GM13977 (cell line): ENCODE data around the gene PTPRQ.

Experiments used
- DNase-seq: peaks from one replicate; pipeline ENCODE4 v3.0.0; 2012; ENCODE audit warnings: low spot score
- CTCF ChIP-seq: IDR thresholded peaks from 2 replicates; pipeline ENCODE4 v1.5.1; 2012; ENCODE audit warnings: mild to moderate bottlenecking, control low read depth; ENCODE audit not compliant: insufficient read depth; ENCODE audit errors: extremely low read depth, missing control alignments
- in situ Hi-C: fragments of 300-500 bp; cut with MboI; formaldehyde crosslinking; loops from one replicate; pipeline ENCODE4 v1.12.0; 2022; ENCODE audit warnings: low sequenced_read_pairs, low pct_unique_long_range_greater_than_20kb, mixed read lengths, inconsistent platforms; ENCODE audit not compliant: unreplicated experiment

PTPRQ gene

GRCh38 chr12:80707830-80708258 lies 263.8 kb downstream of the PTPRQ start:
- TF ChIP-seq CTCF: no peak
- in situ Hi-C loops: no loop called here
- no peak for DNase-seq

- DNase-seq: no peak
Measured at GRCh38 chr12:80708259-80708974, 264.4 kb downstream of the PTPRQ start.

GRCh38 chr12:80708975-80709328 lies 264.9 kb downstream of the PTPRQ start:
- DNase-seq: no peak
- TF ChIP-seq CTCF: no peak
- in situ Hi-C loops: no loop called here

More at GRCh38 chr12:80708259-80708974, 264.4 kb downstream of the PTPRQ start:
- no peak for TF ChIP-seq CTCF
- in situ Hi-C loops: no loop called here

- TF ChIP-seq CTCF: peak; percentile 51
- in situ Hi-C loops: no loop called here
- no peak for DNase-seq
Measured at GRCh38 chr12:80709811-80710726, 266.0 kb downstream of the PTPRQ start.

GRCh38 chr12:80710727-80711449 lies 266.9 kb downstream of the PTPRQ start:
- no peak for TF ChIP-seq CTCF
- DNase-seq: no peak
- in situ Hi-C loops: no loop called here

- in situ Hi-C loops: no loop called here
- DNase-seq: no peak
- no peak for TF ChIP-seq CTCF
Measured at GRCh38 chr12:80711866-80712265, 267.8 kb downstream of the PTPRQ start.
